ENCODE results near the gene KRTAP5-1. TPM values are rescaled to one million over a fixed set of nuclear protein-coding genes. Genes with fewer than 3 reads are reported as not detected.

KRTAP5-1 gene
- total RNA-seq (2022; extraction: Qiagen RNA extraction) = not detected in 5 replicates

GRCh38 chr11:1584661-1585370 lies at the start of gene KRTAP5-1:
Gene KRTAP5-1, minus strand, starts transcription at chr11:1585283. Its CDS starts 34 bp downstream, at chr11:1585249.

GRCh38 chr11:1629326-1630185 lies 44.5 kb upstream of the KRTAP5-1 start, which contains the start of gene KRTAP5-5:
Gene KRTAP5-5, plus strand, starts transcription at chr11:1629775. Its CDS starts 66 bp downstream, at chr11:1629841.

GRCh38 chr11:1622086-1622485 lies 37.0 kb upstream of the KRTAP5-1 start, which contains the start of gene KRTAP5-4:
Gene KRTAP5-4, minus strand, starts transcription at chr11:1622138. Its CDS starts 45 bp downstream, at chr11:1622093.

GRCh38 chr11:1608363-1608762 lies 23.3 kb upstream of the KRTAP5-1 start, which contains the start of gene KRTAP5-3:
Gene KRTAP5-3, minus strand, starts transcription at chr11:1608463. Its CDS starts 78 bp downstream, at chr11:1608385.

GRCh38 chr11:1597994-1598380 lies 12.9 kb upstream of the KRTAP5-1 start, which contains the start of gene KRTAP5-2:
Gene KRTAP5-2, minus strand, starts transcription at chr11:1598294. Its CDS starts 44 bp downstream, at chr11:1598250.

GRCh38 chr11:1572197-1573076 lies 12.6 kb downstream of the KRTAP5-1 start, which contains the start of gene DUSP8:
Gene DUSP8, minus strand, starts transcription at chr11:1572271. Its CDS starts 6,445 bp downstream, at chr11:1565826.

Other genes with a start within 250 kb of the KRTAP5-1 start
- 3.9 to 7.2 TPM (median 5.8 TPM) in 5 replicates for gene BRSK2, start 195.3 kb downstream of the KRTAP5-1 start, total RNA-seq (2022; extraction: Qiagen RNA extraction)
- gene MOB2, start 98.5 kb downstream of the KRTAP5-1 start, total RNA-seq (2022; extraction: Qiagen RNA extraction) = 36.3 to 40.7 TPM (median 39.2 TPM) in 5 replicates
- 0.78 to 1.8 TPM (median 1.3 TPM) in 5 replicates for gene DUSP8, start 13.0 kb downstream of the KRTAP5-1 start, total RNA-seq (2022; extraction: Qiagen RNA extraction)
- not detected in 5 replicates for gene KRTAP5-2, start 13.0 kb upstream of the KRTAP5-1 start, total RNA-seq (2022; extraction: Qiagen RNA extraction)
- gene KRTAP5-3, start 23.2 kb upstream of the KRTAP5-1 start, total RNA-seq (2022; extraction: Qiagen RNA extraction) = not detected in 5 replicates
- gene KRTAP5-4, start 36.9 kb upstream of the KRTAP5-1 start, total RNA-seq (2022; extraction: Qiagen RNA extraction) = not detected in 5 replicates
- gene KRTAP5-5, start 44.5 kb upstream of the KRTAP5-1 start, total RNA-seq (2022; extraction: Qiagen RNA extraction) = not detected in 5 replicates
- not detected in 5 replicates for gene KRTAP5-6, start 111.9 kb upstream of the KRTAP5-1 start, total RNA-seq (2022; extraction: Qiagen RNA extraction)
- gene IFITM10, start 165.3 kb upstream of the KRTAP5-1 start, total RNA-seq (2022; extraction: Qiagen RNA extraction) = 1.1 to 2.7 TPM (median 1.3 TPM) in 5 replicates
- 343 to 631 TPM (median 535 TPM) in 5 replicates for gene CTSD, start 178.6 kb upstream of the KRTAP5-1 start, total RNA-seq (2022; extraction: Qiagen RNA extraction)
- gene SYT8, start 249.7 kb upstream of the KRTAP5-1 start, total RNA-seq (2022; extraction: Qiagen RNA extraction) = 0.26 to 0.73 TPM (median 0.42 TPM) in 5 replicates